ENCODE measurements around the gene LRRC23. TPM values are rescaled to one million over a fixed set of nuclear protein-coding genes. Genes with fewer than 3 reads are reported as not detected.

The LRRC23 gene
- total RNA-seq, 1 donor from 2014 or later, result 5.7 TPM

DNA sequence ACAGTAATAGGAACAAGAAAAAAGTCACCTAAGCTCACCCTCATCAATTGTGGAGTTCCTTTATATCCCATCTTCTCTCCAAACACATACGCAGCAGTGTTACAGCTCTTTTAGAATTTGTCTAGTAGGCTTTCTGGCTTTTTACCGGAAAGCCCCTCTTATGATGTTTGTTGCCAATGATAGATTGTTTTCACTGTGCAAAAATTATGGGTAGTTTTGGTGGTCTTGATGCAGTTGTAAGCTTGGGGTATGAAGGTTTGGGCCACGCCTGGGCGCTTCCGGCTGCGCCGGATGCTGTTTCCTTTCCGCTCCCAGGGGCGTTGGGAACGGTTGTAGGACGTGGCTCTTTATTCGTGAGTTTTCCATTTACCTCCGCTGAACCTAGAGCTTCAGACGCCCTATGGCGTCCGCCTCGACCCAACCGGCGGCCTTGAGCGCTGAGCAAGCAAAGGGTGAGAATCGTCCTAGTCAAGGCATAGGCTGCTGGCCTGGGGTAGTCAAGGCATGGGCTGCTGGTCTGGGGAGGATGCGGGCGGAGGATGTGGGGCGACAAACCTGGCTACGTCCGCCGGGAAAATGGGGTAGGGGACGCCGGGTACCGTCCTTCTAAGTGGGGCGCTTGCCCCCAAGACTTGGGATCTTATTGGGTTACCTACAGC, 39.2 kb downstream of the LRRC23 start, which contains the start of the genes C12orf57 and RNU7-1:
Gene C12orf57, plus strand, starts transcription at position 301 of the 659 bp plus-strand sequence. Its CDS starts 100 bp downstream, at position 401.
Gene RNU7-1, plus strand, starts transcription at position 95 of the 659 bp plus-strand sequence.
- H3K27me3 Mint-ChIP-seq (ENCODE audit: unreplicated experiment), result peaks cover 42% of the 10 kb centered on the region
- peaks cover 23% of the 10 kb centered on the region for H3K36me3 Mint-ChIP-seq (ENCODE audit: low read depth, unreplicated experiment)
- H3K4me3 Mint-ChIP-seq (ENCODE audit: unreplicated experiment), result peak within 1 kb of the TSS; percentile 96
- TF ChIP-seq, protein P1, sequence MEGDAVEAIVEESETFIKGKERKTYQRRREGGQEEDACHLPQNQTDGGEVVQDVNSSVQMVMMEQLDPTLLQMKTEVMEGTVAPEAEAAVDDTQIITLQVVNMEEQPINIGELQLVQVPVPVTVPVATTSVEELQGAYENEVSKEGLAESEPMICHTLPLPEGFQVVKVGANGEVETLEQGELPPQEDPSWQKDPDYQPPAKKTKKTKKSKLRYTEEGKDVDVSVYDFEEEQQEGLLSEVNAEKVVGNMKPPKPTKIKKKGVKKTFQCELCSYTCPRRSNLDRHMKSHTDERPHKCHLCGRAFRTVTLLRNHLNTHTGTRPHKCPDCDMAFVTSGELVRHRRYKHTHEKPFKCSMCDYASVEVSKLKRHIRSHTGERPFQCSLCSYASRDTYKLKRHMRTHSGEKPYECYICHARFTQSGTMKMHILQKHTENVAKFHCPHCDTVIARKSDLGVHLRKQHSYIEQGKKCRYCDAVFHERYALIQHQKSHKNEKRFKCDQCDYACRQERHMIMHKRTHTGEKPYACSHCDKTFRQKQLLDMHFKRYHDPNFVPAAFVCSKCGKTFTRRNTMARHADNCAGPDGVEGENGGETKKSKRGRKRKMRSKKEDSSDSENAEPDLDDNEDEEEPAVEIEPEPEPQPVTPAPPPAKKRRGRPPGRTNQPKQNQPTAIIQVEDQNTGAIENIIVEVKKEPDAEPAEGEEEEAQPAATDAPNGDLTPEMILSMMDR (IDR thresholded peaks at IDR 0.05; ENCODE audit: unreplicated experiment), result no peak
- peak; percentile 67 for DNase-seq (ENCODE audit: low spot score)
- no peaks in the 10 kb centered on the region for H3K9me3 Mint-ChIP-seq (ENCODE audit: unreplicated experiment)
- H3K4me1 Mint-ChIP-seq (ENCODE audit: unreplicated experiment), result peaks cover 43% of the 10 kb centered on the region
- peak within 1 kb of the TSS; percentile 97 for H3K27ac Mint-ChIP-seq (ENCODE audit: unreplicated experiment)

DNA sequence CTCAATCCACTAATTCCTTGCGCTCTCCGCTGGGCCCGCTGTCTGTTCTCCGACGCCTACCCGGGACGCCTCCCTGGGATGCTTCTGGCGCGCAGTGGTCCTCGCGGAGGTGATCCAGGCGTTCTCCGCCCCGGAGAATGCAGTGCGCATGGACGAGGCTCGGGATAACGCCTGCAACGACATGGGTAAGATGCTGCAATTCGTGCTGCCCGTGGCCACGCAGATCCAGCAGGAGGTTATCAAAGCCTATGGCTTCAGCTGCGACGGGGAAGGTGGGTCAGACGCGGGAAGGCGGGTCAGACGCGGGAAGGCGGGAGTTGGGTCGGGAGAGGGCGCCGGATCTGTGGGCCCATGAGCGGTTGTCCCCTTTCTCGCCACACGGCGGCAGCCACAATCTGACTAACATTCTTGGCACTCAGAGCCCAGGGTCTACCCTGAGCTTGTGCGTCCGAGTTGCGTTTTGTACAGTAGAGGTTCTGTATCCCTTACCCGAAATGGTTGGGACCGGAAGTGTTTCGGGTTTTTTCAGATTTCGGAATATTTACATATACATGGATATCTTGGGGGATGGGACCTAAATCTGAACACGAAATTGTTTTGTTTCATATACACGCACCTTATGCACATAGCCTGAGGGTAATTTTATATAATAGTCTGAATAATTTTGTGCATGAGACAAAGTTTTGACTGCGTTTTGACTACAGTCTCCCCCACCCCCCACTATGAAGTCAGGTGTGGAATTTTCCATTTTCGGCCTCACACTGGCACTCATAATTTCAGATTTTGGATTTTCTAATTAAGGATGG, 40.0 kb downstream of the LRRC23 start:
- Mint-ChIP-seq H3K4me3 (ENCODE audit: unreplicated experiment) (peak overlapping the region; percentile 96), H3K27me3 (ENCODE audit: unreplicated experiment) (peaks cover 36% of the 10 kb centered on the region), H3K36me3 (ENCODE audit: low read depth, unreplicated experiment) (peaks cover 16% of the 10 kb centered on the region), H3K27ac (ENCODE audit: unreplicated experiment) (peak overlapping the region; percentile 97), H3K9me3 (ENCODE audit: unreplicated experiment) (no peaks in the 10 kb centered on the region), H3K4me1 (ENCODE audit: unreplicated experiment) (peaks cover 36% of the 10 kb centered on the region)
- peak; percentile 91 for DNase-seq (ENCODE audit: low spot score)
- TF ChIP-seq, protein P1 (IDR thresholded peaks at IDR 0.05; ENCODE audit: unreplicated experiment), result peak; percentile 80

DNA sequence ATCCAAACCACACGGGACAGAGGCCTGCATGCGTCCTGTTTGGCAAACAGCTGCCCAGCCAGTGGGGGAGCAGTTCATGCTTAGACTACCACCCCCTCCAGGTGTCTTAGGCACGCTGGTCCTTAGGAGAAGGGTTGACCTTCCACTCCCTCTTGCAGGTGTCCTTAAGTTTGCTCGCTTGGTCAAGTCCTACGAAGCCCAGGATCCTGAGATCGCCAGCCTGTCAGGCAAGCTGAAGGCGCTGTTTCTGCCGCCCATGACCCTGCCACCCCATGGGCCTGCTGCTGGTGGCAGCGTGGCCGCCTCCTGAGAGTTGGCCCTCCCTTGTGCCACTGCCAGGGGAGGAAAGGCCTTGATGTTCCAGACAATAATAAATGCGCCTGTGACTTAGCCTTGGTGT, 41.0 kb downstream of the LRRC23 start:
- Mint-ChIP-seq H3K36me3 (ENCODE audit: low read depth, unreplicated experiment) (peaks cover 12% of the 10 kb centered on the region), H3K27ac (ENCODE audit: unreplicated experiment) (peak overlapping the region; percentile 53), H3K4me1 (ENCODE audit: unreplicated experiment) (peaks cover 31% of the 10 kb centered on the region), H3K4me3 (ENCODE audit: unreplicated experiment) (peak overlapping the region; percentile 44), H3K27me3 (ENCODE audit: unreplicated experiment) (peaks cover 35% of the 10 kb centered on the region), H3K9me3 (ENCODE audit: unreplicated experiment) (no peaks in the 10 kb centered on the region)
- no peak for DNase-seq (ENCODE audit: low spot score)
- TF ChIP-seq, protein P1 (IDR thresholded peaks at IDR 0.05; ENCODE audit: unreplicated experiment), result no peak

DNA sequence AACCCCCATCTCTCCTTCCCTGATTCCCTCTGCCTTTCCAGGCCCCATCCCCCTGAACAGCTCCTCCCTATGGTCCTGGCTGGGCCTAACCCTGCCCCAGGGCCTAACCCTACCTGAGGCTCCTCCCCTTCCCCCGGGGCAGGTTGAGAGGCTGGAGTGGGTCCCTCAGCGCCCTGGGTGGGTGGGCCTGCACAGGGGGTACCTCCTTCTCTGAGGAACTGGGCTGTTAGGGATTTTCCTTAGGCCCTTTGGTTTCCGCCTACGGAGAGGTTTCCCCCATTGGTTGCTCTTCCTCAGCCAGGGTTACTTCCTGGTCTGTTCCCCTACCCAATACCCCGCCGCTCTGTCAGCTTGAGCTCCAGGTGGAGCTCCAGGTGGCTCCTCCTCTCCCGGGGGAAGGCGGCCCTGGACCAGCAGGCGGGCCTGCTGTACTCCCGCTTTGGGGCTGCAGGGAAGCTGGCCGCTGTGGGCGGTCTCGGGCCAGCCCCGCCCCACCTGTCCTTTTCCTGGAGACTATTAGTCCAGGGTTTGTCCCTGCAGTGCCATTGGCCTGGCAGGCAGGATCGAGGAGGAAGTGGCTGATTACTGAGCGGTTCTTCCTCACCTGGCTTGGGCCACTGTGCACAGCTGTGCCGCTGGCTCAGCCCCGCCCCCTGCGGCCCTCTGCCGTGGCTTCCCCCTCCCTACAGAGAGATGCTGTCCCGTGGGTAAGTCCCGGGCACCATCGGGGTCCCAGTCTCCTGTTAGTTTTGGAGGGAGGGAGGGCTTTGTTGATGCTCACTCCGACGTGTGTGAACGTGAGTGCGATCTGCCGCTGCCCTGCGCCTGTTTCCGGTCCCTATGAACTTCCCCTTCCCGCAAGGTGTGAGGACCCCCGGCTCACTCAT, 41.7 kb downstream of the LRRC23 start:
- Mint-ChIP-seq H3K4me1 (ENCODE audit: unreplicated experiment) (peaks cover 30% of the 10 kb centered on the region), H3K9me3 (ENCODE audit: unreplicated experiment) (no peaks in the 10 kb centered on the region), H3K27ac (ENCODE audit: unreplicated experiment) (peak overlapping the region; percentile 67), H3K36me3 (ENCODE audit: low read depth, unreplicated experiment) (peaks cover 10% of the 10 kb centered on the region), H3K27me3 (ENCODE audit: unreplicated experiment) (peaks cover 37% of the 10 kb centered on the region), H3K4me3 (ENCODE audit: unreplicated experiment) (peak overlapping the region; percentile 85)
- DNase-seq (ENCODE audit: low spot score), result peak; percentile 80
- TF ChIP-seq, protein P1 (IDR thresholded peaks at IDR 0.05; ENCODE audit: unreplicated experiment), result no peak

Data from endothelial cell (in vitro differentiated cells).